Muscle of leg (tissue), 11 donors: ENCODE data around the gene AVP. TPM values are rescaled to one million over a fixed set of nuclear protein-coding genes. Genes with fewer than 3 reads are reported as not detected.

ENCODE experiments used
- DNase-seq: peaks from one replicate; pipeline ENCODE4 v3.0.0; 2013
- H3K27ac ChIP-seq: one replicate; pipeline ENCODE4 v1.5.1; 2013; ENCODE audit warnings: mild to moderate bottlenecking, low read length, control low read depth
- H3K27me3 ChIP-seq: one replicate; pipeline ENCODE4 v1.6.1; 2013; ENCODE audit warnings: low read length; ENCODE audit not compliant: control insufficient read depth, insufficient read depth
- H3K36me3 ChIP-seq: one replicate; pipeline ENCODE4 v1.6.1; 2013; ENCODE audit warnings: low read length; ENCODE audit not compliant: control insufficient read depth, insufficient read depth
- H3K4me1 ChIP-seq: one replicate; pipeline ENCODE4 v1.6.1; 2013; ENCODE audit warnings: low read length; ENCODE audit not compliant: control insufficient read depth, insufficient read depth
- H3K4me3 ChIP-seq: one replicate; pipeline ENCODE4 v1.5.1; 2013; ENCODE audit warnings: low read length, control low read depth
- H3K9me3 ChIP-seq: replicated peaks from 2 replicates; pipeline ENCODE4 v1.6.1; 2013; ENCODE audit warnings: low read depth, low read length; ENCODE audit not compliant: control insufficient read depth
- WGBS: methylation state at CpG from one replicate; pipeline ENCODE4 v1.1.5; 2013; ENCODE audit warnings: missing lambda C conversion rate; ENCODE audit not compliant: insufficient coverage; 5-methylcytosine and 5-hydroxymethylcytosine counted together
- polyA plus RNA-seq, 8 donors: library from polyadenylated mRNA; unstranded; fragments of 120-200 nt; gene quantifications; one replicate each; pipeline versions ENCODE4 v1.2.1 to v1.2.3, GENCODE V29; 2013; ENCODE audit warnings: inconsistent platforms in 1 of 8, low replicate concordance in 1 of 8; ENCODE audit not compliant: insufficient read length in 8 of 8, insufficient read depth in 1 of 8
- total RNA-seq: library from RNA; stranded (reverse); fragments of 120-200 nt; gene quantifications from one replicate; pipeline ENCODE4 v1.2.4, GENCODE V29; 2013

The AVP gene
- total and polyA plus RNA-seq, 9 donors = 0.18 to 0.53 (median 0.32) TPM; not detected in 5

GRCh38 chr20:3047486-3048419 is 36.8 kb downstream of the AVP start:
- DNase-seq = no peak
- Histone ChIP-seq H3K4me3 (no peak overlapping the region), H3K4me1 (peaks cover 30% of the 10 kb centered on the region), H3K36me3 (peaks cover 31% of the 10 kb centered on the region), H3K27ac (no peak overlapping the region), H3K27me3 (no peaks in the 10 kb centered on the region), H3K9me3 (no peaks in the 10 kb centered on the region)
- WGBS = 82% methylated on average over 8 of the region's 14 CpGs

GRCh38 chr20:3046677-3047462 is 37.7 kb downstream of the AVP start:
- no peak for DNase-seq
- WGBS = 30% methylated on average over 33 of the region's 39 CpGs
- H3K4me1 ChIP-seq = peaks cover 37% of the 10 kb centered on the region
- H3K9me3 ChIP-seq = no peaks in the 10 kb centered on the region
- H3K36me3 ChIP-seq = peaks cover 31% of the 10 kb centered on the region
- peak overlapping the region; percentile 85 for H3K4me3 ChIP-seq
- H3K27ac ChIP-seq = peak overlapping the region; percentile 35
- H3K27me3 ChIP-seq = no peaks in the 10 kb centered on the region

- H3K4me1 ChIP-seq = peaks cover 41% of the 10 kb centered on the region
- DNase-seq = peak; percentile 97
- under 1% methylated on average over 104 of the region's 104 CpGs for WGBS
- H3K27me3 ChIP-seq = no peaks in the 10 kb centered on the region
- H3K9me3 ChIP-seq = no peaks in the 10 kb centered on the region
- peak within 1 kb of the TSS; percentile 91 for H3K27ac ChIP-seq
- H3K4me3 ChIP-seq = peak within 1 kb of the TSS; percentile 85
- peaks cover 31% of the 10 kb centered on the region for H3K36me3 ChIP-seq
Measured at GRCh38 chr20:3045816-3046676, 38.5 kb downstream of the AVP start, which contains the start of gene MRPS26. TSS of gene MRPS26 (plus strand) at chr20:3046052. CDS start at chr20:3046069, 17 bp downstream.

- no peak for DNase-seq
- under 1% methylated on average over 23 of the region's 24 CpGs for WGBS
Measured at GRCh38 chr20:3045042-3045815, 39.3 kb downstream of the AVP start.

GRCh38 chr20:3044336-3044965 is 40.1 kb downstream of the AVP start:
- Histone ChIP-seq H3K4me1 (peaks cover 41% of the 10 kb centered on the region), H3K9me3 (no peaks in the 10 kb centered on the region), H3K4me3 (no peak overlapping the region), H3K27ac (peak overlapping the region; percentile 91), H3K27me3 (no peaks in the 10 kb centered on the region), H3K36me3 (peaks cover 34% of the 10 kb centered on the region)
- 90% methylated on average over 4 of the region's 8 CpGs for WGBS
- DNase-seq = no peak

More at GRCh38 chr20:3045042-3045815, 39.3 kb downstream of the AVP start:
- no peaks in the 10 kb centered on the region for H3K27me3 ChIP-seq
- peak overlapping the region; percentile 91 for H3K27ac ChIP-seq
- peaks cover 33% of the 10 kb centered on the region for H3K36me3 ChIP-seq
- no peaks in the 10 kb centered on the region for H3K9me3 ChIP-seq
- peaks cover 41% of the 10 kb centered on the region for H3K4me1 ChIP-seq
- H3K4me3 ChIP-seq = peak overlapping the region; percentile 85

GRCh38 chr20:3043322-3043721 is 41.2 kb downstream of the AVP start, which contains the start of gene GNRH2:
TSS of gene GNRH2 (plus strand) at chr20:3043622. CDS start at chr20:3044415, 793 bp downstream.
- no peak for DNase-seq

GRCh38 chr20:3042625-3043024 is 41.9 kb downstream of the AVP start:
- H3K27me3 ChIP-seq = no peaks in the 10 kb centered on the region
- no peaks in the 10 kb centered on the region for H3K9me3 ChIP-seq
- H3K4me3 ChIP-seq = no peak overlapping the region
- DNase-seq = peak; percentile 87
- peaks cover 33% of the 10 kb centered on the region for H3K36me3 ChIP-seq
- H3K4me1 ChIP-seq = peaks cover 38% of the 10 kb centered on the region
- WGBS = 60% methylated on average over 1 of the region's 5 CpGs
- peak overlapping the region; percentile 86 for H3K27ac ChIP-seq

More at GRCh38 chr20:3043322-3043721, 41.2 kb downstream of the AVP start, which contains the start of gene GNRH2:
- 59% methylated on average over 2 of the region's 3 CpGs for WGBS
- Histone ChIP-seq H3K36me3 (peaks cover 35% of the 10 kb centered on the region), H3K27ac (peak within 1 kb of the TSS; percentile 86), H3K27me3 (no peaks in the 10 kb centered on the region), H3K4me3 (no peak within 1 kb of the TSS), H3K9me3 (no peaks in the 10 kb centered on the region), H3K4me1 (peaks cover 41% of the 10 kb centered on the region)

- Histone ChIP-seq H3K9me3 (no peaks in the 10 kb centered on the region), H3K4me3 (no peak overlapping the region), H3K4me1 (peaks cover 31% of the 10 kb centered on the region), H3K27ac (peak overlapping the region; percentile 86), H3K36me3 (peaks cover 36% of the 10 kb centered on the region), H3K27me3 (no peaks in the 10 kb centered on the region)
- DNase-seq = peak; percentile 81
- 29% methylated on average over 8 of the region's 10 CpGs for WGBS
Measured at GRCh38 chr20:3041854-3042409, 42.6 kb downstream of the AVP start.
